GM21381 (cell line): Measurements from ENCODE around the gene HSPA14.
"Not testable (repeated sequence)": the region's sequence is repeated elsewhere in the genome, so short reads cannot be mapped to it uniquely, and the experiment has no call there.

Experiments
- ATAC-seq: cut with Tn5 transposase; IDR thresholded peaks from one replicate; pipeline ENCODE4 v1.9.1; 2021; ENCODE audit warnings: mild to moderate bottlenecking, moderate library complexity; ENCODE audit not compliant: unreplicated experiment

HSPA14 gene

GRCh38 chr10:14879124-14879927 is 41.2 kb downstream of the HSPA14 start:
- ATAC-seq = peak; percentile 2

GRCh38 chr10:14879928-14880193 is 41.8 kb downstream of the HSPA14 start:
- ATAC-seq = no peak

GRCh38 chr10:14880229-14880628 is 42.1 kb downstream of the HSPA14 start:
- no peak for ATAC-seq

- no peak for ATAC-seq
Measured at GRCh38 chr10:14884082-14884481, 46.0 kb downstream of the HSPA14 start.

- ATAC-seq = no peak
Measured at GRCh38 chr10:14889318-14889717, 51.2 kb downstream of the HSPA14 start.

- ATAC-seq = no peak
Measured at GRCh38 chr10:14891151-14891550, 53.0 kb downstream of the HSPA14 start.

GRCh38 chr10:14904316-14904732 is 66.2 kb downstream of the HSPA14 start:
- ATAC-seq = no peak

GRCh38 chr10:14904864-14905263 is 66.8 kb downstream of the HSPA14 start:
- no peak for ATAC-seq

GRCh38 chr10:14905890-14906289 is 67.8 kb downstream of the HSPA14 start:
- ATAC-seq = no peak

GRCh38 chr10:14906765-14907164 is 68.7 kb downstream of the HSPA14 start:
- ATAC-seq = no peak

- ATAC-seq = not testable (repeated sequence)
Measured at GRCh38 chr10:14907591-14907990, 69.5 kb downstream of the HSPA14 start.

GRCh38 chr10:14909101-14909500 is 71.0 kb downstream of the HSPA14 start:
- no peak for ATAC-seq

GRCh38 chr10:14910953-14911352 is 72.8 kb downstream of the HSPA14 start:
- no peak for ATAC-seq

GRCh38 chr10:14911801-14912200 is 73.7 kb downstream of the HSPA14 start:
- ATAC-seq = no peak

GRCh38 chr10:14916600-14916999 is 78.5 kb downstream of the HSPA14 start:
- ATAC-seq = no peak

GRCh38 chr10:14917827-14918226 is 79.7 kb downstream of the HSPA14 start:
- ATAC-seq = no peak

- no peak for ATAC-seq
Measured at GRCh38 chr10:14918964-14919363, 80.9 kb downstream of the HSPA14 start.
